Left colon (tissue), 2 donors: ENCODE results near the gene USP34. TPM values are rescaled to one million over a fixed set of nuclear protein-coding genes. Genes with fewer than 3 reads are reported as not detected.
A peak's percentile ranks its signal among the peaks of the same experiment; 100 is the strongest.
"Not testable (repeated sequence)": the region's sequence is repeated elsewhere in the genome, so short reads cannot be mapped to it uniquely, and the experiment has no call there.

Experiments used
- ATAC-seq: fragments of 200-7000 bp; cut with Tn5 transposase; one replicate; pipeline ENCODE4 v1.9.1; 2020; ENCODE audit warnings: mild to moderate bottlenecking, moderate library complexity
- DNase-seq, 2 donors: peaks; one replicate each; pipeline ENCODE4 v3.0.0-alpha.2; 2020
- intact Hi-C, 2 donors: fragments of 100-400 bp; cut with DNase I in 1 of 2; cut with micrococcal nuclease in 1 of 2; formaldehyde crosslinking; loops; one replicate each; pipeline versions ENCODE4 v1.11.2 to v1.14.0; 2022; cut with DNase I, micrococcal nuclease
- total RNA-seq, 2 donors: library from RNA; stranded (reverse); fragmentation: NEBNext Ultra II Directional; extraction: Animal tissue kit (Norgen Biotek cat#: 25700); gene quantifications; one replicate each; pipeline ENCODE4 v1.2.1, GENCODE V29; 2021
- donor health status: DM: no; HTN: no; CAD: no.
- donor health status: DM: yes; HTN: yes; CAD: no.

USP34 gene
- total RNA-seq, 2 donors from 2014 or later: 81.3 to 89.0 TPM

- intact Hi-C loops: no loop called here
- peak; percentile 9 for ATAC-seq
- no peak for DNase-seq
Measured at GRCh38 chr2:61433606-61434005, 37.3 kb downstream of the USP34 start.

- peak; percentile 18 to 40 for DNase-seq
- intact Hi-C loops: no loop called here
- ATAC-seq: peak; percentile 90
Measured at GRCh38 chr2:61432990-61433389, 37.9 kb downstream of the USP34 start.

- intact Hi-C loops: no loop called here
- DNase-seq: no peak
- no peak for ATAC-seq
Measured at GRCh38 chr2:61431345-61431744, 39.5 kb downstream of the USP34 start.

- intact Hi-C loops: no loop called here
- peak; percentile 94 for ATAC-seq
- DNase-seq: peak; percentile 42 to 76
Measured at GRCh38 chr2:61426267-61426897, 44.5 kb downstream of the USP34 start.

GRCh38 chr2:61425605-61426155, 45.2 kb downstream of the USP34 start:
- ATAC-seq: peak; percentile 4

GRCh38 chr2:61423714-61424113, 47.2 kb downstream of the USP34 start:
- peak; percentile 34 for ATAC-seq
- intact Hi-C loops: no loop called here
- no peak for DNase-seq

More at GRCh38 chr2:61425605-61426155, 45.2 kb downstream of the USP34 start:
- intact Hi-C loops: no loop called here
- no peak for DNase-seq

GRCh38 chr2:61421611-61422010, 49.3 kb downstream of the USP34 start:
- intact Hi-C loops: no loop called here
- ATAC-seq (no peak), DNase-seq (no peak)

- DNase-seq: no peak
- intact Hi-C loops: no loop called here
- ATAC-seq: no peak
Measured at GRCh38 chr2:61420991-61421544, 49.8 kb downstream of the USP34 start.

- peak; percentile 17 for ATAC-seq
- intact Hi-C loops: no loop called here
- DNase-seq: no peak
Measured at GRCh38 chr2:61419570-61419969, 51.3 kb downstream of the USP34 start.

- DNase-seq (no peak), ATAC-seq (no peak)
- intact Hi-C loops: no loop called here
Measured at GRCh38 chr2:61419129-61419528, 51.8 kb downstream of the USP34 start.

GRCh38 chr2:61416871-61417645, 53.8 kb downstream of the USP34 start:
- intact Hi-C loops: no loop called here
- no peak for ATAC-seq
- DNase-seq: no peak

- intact Hi-C loops: no loop called here
- no peak for ATAC-seq
- no peak for DNase-seq
Measured at GRCh38 chr2:61415265-61415664, 55.6 kb downstream of the USP34 start.

- intact Hi-C loops: no loop called here
- DNase-seq (no peak), ATAC-seq (no peak)
Measured at GRCh38 chr2:61414674-61415073, 56.2 kb downstream of the USP34 start.

- intact Hi-C loops: no loop called here
- DNase-seq: no peak
- ATAC-seq: no peak
Measured at GRCh38 chr2:61411109-61411508, 59.8 kb downstream of the USP34 start.

GRCh38 chr2:61410185-61410584, 60.7 kb downstream of the USP34 start:
- no peak for ATAC-seq
- intact Hi-C loops: no loop called here

GRCh38 chr2:61405813-61406212, 65.1 kb downstream of the USP34 start:
- intact Hi-C loops: no loop called here
- ATAC-seq: peak; percentile 25
- no peak for DNase-seq

More at GRCh38 chr2:61410185-61410584, 60.7 kb downstream of the USP34 start:
- DNase-seq: no peak

- ATAC-seq (no peak), DNase-seq (no peak)
- intact Hi-C loops: no loop called here
Measured at GRCh38 chr2:61404438-61404837, 66.4 kb downstream of the USP34 start.

GRCh38 chr2:61398413-61398812, 72.5 kb downstream of the USP34 start:
- intact Hi-C loops: no loop called here
- no peak for ATAC-seq
- no peak for DNase-seq

- DNase-seq: no peak
- intact Hi-C loops: no loop called here
- no peak for ATAC-seq
Measured at GRCh38 chr2:61396005-61396404, 74.9 kb downstream of the USP34 start.

- ATAC-seq, DNase-seq, intact Hi-C loops: not testable (repeated sequence)
Measured at GRCh38 chr2:61387588-61387987, 83.3 kb downstream of the USP34 start.
